Epithelial cell of alveolus of lung (primary cell): ENCODE results near the gene PEX5. TPM values are rescaled to one million over a fixed set of nuclear protein-coding genes. Genes with fewer than 3 reads are reported as not detected.

ENCODE experiments used
- total RNA-seq: library from RNA; depleted of rRNA; stranded (reverse); fragments of >200 nt; gene quantifications from 2 replicates; pipeline ENCODE4 v1.2.1, GENCODE V29; 2015

The PEX5 gene
- total RNA-seq, result 17.5 TPM in 2 replicates

DNA sequence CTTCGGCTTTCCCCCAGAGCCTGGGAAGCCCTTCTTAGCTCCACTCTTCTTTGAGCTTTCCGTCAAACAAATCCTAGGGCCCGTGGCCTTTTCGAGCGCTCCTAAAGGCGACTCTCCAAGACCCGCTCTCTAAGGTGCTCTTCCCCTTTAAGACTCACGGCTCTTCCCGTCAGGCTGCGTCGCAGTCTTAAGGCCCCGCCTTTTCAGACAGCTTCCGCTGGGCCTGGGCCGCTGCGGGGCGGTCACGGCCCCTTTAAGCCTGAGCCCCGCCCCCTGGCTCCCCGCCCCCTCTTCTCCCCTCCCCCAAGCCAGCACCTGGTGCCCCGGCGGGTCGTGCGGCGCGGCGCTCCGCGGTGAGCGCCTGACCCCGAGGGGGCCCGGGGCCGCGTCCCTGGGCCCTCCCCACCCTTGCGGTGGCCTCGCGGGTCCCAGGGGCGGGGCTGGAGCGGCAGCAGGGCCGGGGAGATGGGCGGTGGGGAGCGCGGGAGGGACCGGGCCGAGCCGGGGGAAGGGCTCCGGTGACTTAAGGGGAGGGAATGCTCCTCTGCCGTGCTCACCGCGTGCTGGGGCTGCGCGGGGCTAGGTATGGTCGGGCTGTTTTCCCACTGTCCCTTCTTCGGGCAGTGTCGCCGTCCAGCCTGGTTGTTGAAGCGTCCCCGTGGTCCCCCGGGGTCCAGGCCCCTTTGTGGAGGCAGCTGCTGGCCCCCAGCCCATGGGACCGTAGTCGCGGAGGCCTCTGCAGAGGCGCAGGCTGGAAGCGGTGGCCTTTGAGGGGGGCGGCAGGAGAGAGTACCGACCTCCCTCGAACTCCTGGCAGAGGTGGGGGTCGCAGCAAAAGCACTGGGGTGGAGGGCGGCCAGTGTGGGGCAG, at the start of gene PEX5:
PEX5 (plus strand) TSS at position 289 of the 870 bp plus-strand sequence. CDS start 692 bp downstream, outside the sequence.

Other genes starting within 250 kb of the PEX5 start
- gene RNU7-1, start 245.9 kb upstream of the PEX5 start, total RNA-seq, result not detected in 2 replicates
- gene C12orf57, start 245.7 kb upstream of the PEX5 start, total RNA-seq, result 336 and 337 TPM in 2 replicates
- 1.0 and 4.2 TPM in 2 replicates for gene PTPN6, start 238.3 kb upstream of the PEX5 start, total RNA-seq
- 395 and 411 TPM in 2 replicates for gene PHB2, start 219.0 kb upstream of the PEX5 start, total RNA-seq
- gene EMG1, start 218.8 kb upstream of the PEX5 start, total RNA-seq, result 24.4 and 65.2 TPM in 2 replicates
- 26.5 and 28.0 TPM in 2 replicates for gene LPCAT3, start 171.2 kb upstream of the PEX5 start, total RNA-seq
- gene C1S, start 129.0 kb upstream of the PEX5 start, total RNA-seq, result 137 and 318 TPM in 2 replicates
- gene C1R, start 97.2 kb upstream of the PEX5 start, total RNA-seq, result 250 and 966 TPM in 2 replicates
- gene C1RL, start 80.5 kb upstream of the PEX5 start, total RNA-seq, result 38.4 and 157 TPM in 2 replicates
- gene RBP5, start 60.8 kb upstream of the PEX5 start, total RNA-seq, result not detected in 2 replicates
- 20.7 and 29.7 TPM in 2 replicates for gene CLSTN3, start 59.3 kb upstream of the PEX5 start, total RNA-seq
- not detected in 2 replicates for gene ACSM4, start 114.4 kb downstream of the PEX5 start, total RNA-seq